WTC11 (cell line): ENCODE results near the gene MRPL40.

Source experiments
- ATF2 ChIP-seq: sonication (generic); formaldehyde crosslinking; IDR thresholded peaks from 2 replicates; pipeline ENCODE4 v1.8.1; 2022; ENCODE audit warnings: low read depth, missing genetic modification reagents, borderline replicate concordance
- ATF6 ChIP-seq: sonication (generic); formaldehyde crosslinking; IDR thresholded peaks from 2 replicates; pipeline ENCODE4 v1.8.1; 2023; ENCODE audit warnings: mild to moderate bottlenecking, missing genetic modification reagents
- CBFB ChIP-seq: sonication (generic); formaldehyde crosslinking; IDR thresholded peaks from 2 replicates; pipeline ENCODE4 v1.8.1; 2022; ENCODE audit warnings: mild to moderate bottlenecking, low read depth, missing genetic modification reagents
- CREM ChIP-seq: sonication (generic); formaldehyde crosslinking; IDR thresholded peaks from 2 replicates; pipeline ENCODE4 v1.8.1; 2022; ENCODE audit warnings: mild to moderate bottlenecking, missing genetic modification reagents, moderate library complexity
- CTCF ChIP-seq: fragments of 200-600 bp; IDR thresholded peaks from 2 replicates; pipeline ENCODE4 v1.8.0; 2022; ENCODE audit warnings: antibody characterized with exemption
- FOXP1 ChIP-seq: sonication (generic); formaldehyde crosslinking; IDR thresholded peaks from 2 replicates; pipeline ENCODE4 v1.8.0; 2022; ENCODE audit warnings: missing genetic modification reagents, mild to moderate bottlenecking, moderate library complexity, borderline replicate concordance
- JUN ChIP-seq: sonication (generic); formaldehyde crosslinking; IDR thresholded peaks from 2 replicates; pipeline ENCODE4 v1.8.0; 2023; ENCODE audit warnings: mild to moderate bottlenecking, missing genetic modification reagents
- MAX ChIP-seq: sonication (generic); formaldehyde crosslinking; IDR thresholded peaks from 2 replicates; pipeline ENCODE4 v1.8.0; 2022; ENCODE audit warnings: mild to moderate bottlenecking, missing genetic modification reagents
- MLX ChIP-seq: sonication (generic); formaldehyde crosslinking; IDR thresholded peaks from 2 replicates; pipeline ENCODE4 v1.8.1; 2023; ENCODE audit warnings: mild to moderate bottlenecking, missing genetic modification reagents, moderate library complexity
- TEAD4 ChIP-seq: sonication (generic); formaldehyde crosslinking; IDR thresholded peaks from 2 replicates; pipeline ENCODE4 v1.8.0; 2022; ENCODE audit warnings: mild to moderate bottlenecking, missing genetic modification reagents
- ZBTB21 ChIP-seq: sonication (generic); formaldehyde crosslinking; IDR thresholded peaks from 2 replicates; pipeline ENCODE4 v1.8.1; 2023; ENCODE audit warnings: mild to moderate bottlenecking, missing genetic modification reagents, borderline replicate concordance
- ZNF512 ChIP-seq: sonication (generic); formaldehyde crosslinking; IDR thresholded peaks from 2 replicates; pipeline ENCODE4 v1.8.1; 2022; ENCODE audit warnings: missing genetic modification reagents, borderline replicate concordance

GRCh38 chr22:19451570-19451969, 19.2 kb downstream of the MRPL40 start:
- TF ChIP-seq CTCF (no peak), ZNF512 (no peak), CREM (CRISPR knock-in tag) (no peak), ZBTB21 (CRISPR knock-in tag) (no peak), ATF6 (CRISPR knock-in tag) (no peak), MAX (CRISPR knock-in tag) (no peak), TEAD4 (CRISPR knock-in tag) (no peak), FOXP1 (CRISPR knock-in tag) (no peak), JUN (CRISPR knock-in tag) (no peak), MLX (CRISPR knock-in tag) (no peak), CBFB (CRISPR knock-in tag) (no peak), ATF2 (no peak)
